Measurements from ENCODE around the gene ZNF428.
"Not testable (repeated sequence)": the region's sequence is repeated elsewhere in the genome, so short reads cannot be mapped to it uniquely, and the experiment has no call there.

The ZNF428 gene, protein sequence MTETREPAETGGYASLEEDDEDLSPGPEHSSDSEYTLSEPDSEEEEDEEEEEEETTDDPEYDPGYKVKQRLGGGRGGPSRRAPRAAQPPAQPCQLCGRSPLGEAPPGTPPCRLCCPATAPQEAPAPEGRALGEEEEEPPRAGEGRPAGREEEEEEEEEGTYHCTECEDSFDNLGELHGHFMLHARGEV

DNA sequence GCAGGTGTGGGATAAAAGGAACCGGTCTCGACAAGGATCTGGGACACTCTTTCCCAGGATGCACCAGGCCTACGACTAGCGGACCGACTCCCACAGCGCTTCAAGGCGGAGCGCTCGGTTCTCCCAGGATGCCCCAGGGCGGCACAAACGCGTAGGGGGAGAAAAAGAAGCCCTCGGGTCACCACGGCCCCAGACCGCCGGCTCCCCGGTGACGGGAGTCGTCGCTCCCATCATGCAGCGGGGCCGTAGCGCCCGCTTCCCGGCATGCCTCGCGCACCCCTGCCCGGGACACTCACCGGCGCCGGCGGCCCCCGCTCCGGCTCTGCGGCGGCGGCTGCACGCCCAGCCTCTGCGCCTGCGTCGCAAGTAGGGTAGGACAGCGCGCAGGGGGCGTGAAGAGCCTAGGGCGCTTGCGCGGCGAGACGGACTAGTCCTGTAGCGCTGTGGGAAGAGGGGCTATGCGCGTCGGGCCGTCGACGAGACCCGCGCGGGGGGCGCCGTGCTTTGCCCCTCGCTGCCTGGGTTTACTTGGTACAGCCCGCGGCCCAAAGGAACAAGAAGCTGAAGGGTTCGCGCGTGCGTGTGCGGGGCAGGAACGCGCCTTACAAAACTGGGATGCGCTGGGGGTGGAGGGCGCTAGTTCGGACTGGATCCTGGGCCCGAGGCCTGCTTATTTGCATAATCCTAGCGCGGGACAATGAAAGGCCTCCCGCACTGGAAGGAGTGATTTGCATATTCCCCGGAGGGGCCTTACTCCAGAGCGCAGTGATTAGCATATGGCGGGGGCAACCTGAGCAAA lies at the start of gene ZNF428:
Gene ZNF428, minus strand, starts transcription at position 368 of the 799 bp plus-strand sequence. CDS start 5,325 bp downstream, outside the sequence.
- DNase-seq: peak; percentile 80

DNA sequence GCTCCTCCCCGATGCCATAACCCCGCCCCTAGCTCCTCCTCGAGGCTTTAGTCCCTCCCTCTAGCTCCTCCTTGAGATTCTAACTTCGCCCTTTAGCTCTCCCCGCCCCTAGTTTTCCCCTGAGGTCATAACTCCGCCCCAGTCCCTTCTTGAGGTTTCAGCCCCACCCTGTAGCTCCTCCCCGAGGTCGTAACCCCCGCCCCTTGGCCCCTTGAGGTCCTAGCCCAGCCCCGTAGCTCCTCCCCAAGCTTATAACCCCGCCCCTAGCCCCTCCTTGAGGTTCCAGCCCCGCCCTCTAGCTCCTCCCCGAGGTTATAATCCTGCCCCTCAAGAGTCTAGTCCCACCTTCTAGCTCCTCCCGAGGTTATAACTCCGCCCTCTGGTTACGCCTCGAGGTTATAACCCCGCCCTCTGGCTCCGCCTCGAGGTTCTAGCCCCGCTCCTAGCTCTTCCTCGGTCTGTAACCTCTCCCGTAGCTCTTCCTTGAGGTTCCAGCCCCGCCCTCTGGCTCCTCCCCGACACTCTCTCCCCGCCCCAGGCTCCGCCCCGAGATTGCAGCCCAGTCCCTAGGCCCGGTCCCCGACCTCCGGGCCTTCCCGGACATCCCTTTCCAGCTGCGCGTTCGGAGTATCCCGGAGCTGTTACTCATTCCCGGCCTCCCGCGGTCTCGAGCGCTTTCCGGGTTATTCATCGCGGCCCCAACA lies 49.1 kb upstream of the ZNF428 start:
- DNase-seq: peak; percentile 98

DNA sequence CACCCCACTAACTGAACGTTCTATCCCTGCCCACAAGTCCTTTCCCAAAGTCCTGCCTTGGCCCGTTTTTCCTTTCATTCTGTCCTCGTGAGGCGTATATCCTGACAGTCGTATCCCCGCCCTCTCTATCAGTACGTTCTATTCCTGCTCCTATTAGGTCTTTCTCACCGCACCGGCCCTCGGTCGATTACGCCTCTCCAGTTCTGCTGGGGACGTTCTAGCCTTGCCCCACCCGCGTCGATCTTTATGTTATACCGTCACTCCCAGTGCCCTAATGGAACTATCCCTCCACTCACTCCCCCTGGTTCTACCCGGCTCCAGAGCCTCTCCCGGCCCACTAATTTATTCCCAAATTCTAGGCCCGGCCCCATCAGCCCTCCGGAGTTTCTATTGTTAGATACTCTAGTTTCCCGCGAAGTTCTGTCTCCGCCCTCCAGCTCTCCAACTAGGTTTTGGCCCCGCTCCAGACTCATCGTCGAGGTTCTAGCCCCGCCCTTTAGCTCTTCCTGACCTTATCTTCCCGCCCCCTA lies 48.5 kb upstream of the ZNF428 start:
- DNase-seq: no peak

DNA sequence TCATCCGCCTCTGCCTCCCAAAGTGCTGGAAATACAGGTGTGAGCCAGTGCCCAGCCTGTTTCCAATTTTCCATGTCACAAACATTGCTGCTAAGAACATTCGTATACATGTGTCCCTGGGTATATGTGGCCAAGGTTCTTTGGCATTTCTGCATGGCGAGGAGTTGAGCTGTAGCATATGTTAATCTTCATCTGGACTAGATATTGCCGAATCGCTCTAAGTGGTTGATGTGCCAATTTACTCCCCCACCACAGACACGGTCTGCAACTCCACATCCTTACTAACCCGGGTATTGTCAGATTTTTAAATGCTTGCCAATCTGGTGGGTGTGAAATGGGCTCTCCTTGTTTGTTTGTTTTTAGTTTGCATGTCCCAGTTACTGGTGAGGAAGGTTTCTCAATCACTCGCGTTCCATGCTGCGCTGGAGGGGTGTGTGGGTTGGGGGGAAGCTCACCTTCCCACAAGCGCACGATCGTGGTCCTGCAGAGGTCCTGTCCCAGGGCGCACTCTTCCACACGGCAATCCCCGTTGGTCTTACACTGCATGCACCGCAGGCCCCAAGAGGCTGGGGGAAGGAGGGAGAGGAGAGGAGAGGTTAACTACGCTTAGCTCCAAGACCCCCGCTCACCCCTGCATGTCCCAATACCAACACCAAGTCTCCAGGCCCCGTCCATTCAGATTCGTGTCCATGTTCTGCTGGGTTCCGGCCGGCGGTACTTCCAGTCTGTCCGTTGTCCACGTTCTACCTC lies 47.9 kb upstream of the ZNF428 start:
- no peak for DNase-seq

DNA sequence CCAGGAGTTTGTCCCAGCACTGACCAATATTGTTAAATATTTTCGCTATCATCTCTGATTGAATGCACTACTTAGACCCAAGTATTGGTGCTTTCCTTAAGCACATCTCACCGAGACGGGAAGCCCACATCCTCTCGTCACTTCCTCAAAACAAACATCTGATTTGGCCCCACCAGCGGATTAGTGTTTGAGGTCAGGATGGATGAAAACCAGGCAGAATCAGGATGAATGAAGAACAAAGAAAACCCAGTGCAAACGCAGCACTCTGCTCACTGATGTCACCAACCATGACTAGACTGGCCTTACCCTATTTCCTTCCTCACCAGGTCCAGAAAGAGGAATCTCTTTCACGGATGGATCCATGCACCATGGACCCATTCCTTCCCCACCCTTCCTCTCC lies 44.6 kb upstream of the ZNF428 start:
- DNase-seq: no peak

DNA sequence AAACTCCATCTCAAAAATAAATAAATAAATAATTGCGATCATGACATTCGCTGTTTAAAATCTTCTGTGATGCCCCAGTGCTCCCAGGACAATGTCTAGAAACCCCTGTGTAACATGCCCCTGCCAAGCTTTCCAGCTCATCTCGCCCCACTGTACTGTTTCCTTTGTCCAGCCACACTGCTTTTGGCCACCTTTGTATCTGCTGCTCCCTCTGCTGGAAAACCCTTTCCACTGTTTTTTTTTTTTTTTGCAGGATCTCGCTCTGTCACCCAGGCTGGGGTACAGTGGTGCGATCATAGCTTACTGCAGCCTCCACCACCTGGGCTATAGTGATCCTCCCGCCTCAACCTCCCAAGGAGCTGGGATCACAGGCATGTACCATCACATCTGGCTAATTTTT lies 43.1 kb upstream of the ZNF428 start:
- no peak for DNase-seq

DNA sequence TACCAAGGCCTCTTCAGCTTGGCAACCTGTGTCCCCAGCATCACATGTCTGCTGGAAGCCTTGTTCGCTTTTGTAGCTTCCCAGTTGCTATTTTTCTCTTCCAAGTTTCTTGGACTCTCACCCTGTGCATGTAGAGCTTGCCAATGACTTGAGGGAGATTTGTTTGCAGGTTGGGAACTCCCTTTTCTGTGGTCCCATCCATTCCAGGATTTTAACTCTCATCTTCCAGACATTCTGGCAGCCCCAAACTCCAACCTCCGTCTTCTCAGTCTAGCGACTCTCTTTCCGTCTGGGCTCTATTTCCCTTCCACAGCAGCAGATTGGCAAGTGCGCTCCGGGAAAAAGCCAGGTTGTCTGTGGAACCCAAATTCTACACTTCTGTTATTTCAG lies 41.5 kb upstream of the ZNF428 start:
- DNase-seq: no peak

DNA sequence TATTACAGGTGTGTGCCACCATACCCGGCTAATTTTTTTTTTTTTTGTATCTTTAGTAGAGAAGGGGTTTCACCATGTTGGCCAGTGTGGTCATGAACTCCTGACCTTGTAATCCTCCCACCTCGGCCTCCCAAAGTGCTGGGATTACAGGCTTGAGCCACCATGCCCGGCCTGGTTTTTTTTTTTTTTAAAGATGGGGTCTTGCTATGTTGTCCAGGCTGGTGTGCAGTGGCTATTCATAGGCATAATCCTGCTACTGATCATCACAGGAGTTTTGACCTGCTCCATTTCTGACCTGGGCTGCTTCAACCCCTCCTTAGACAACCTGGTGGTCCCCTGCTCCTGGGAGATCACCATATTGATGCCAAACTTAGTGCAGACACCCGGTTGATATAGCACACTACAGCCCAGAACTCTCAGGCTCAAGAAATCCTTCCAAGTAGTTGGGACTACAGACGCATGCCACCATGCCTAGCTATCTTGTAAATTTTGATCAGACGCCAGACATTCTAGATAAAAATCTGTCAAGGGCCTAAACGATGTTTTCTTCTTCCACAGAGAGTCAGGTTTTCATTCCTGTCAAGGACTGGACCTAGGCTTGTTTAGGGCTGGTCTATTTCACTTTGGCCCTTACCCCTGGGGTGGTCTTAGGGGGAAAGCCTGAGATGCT lies 41.0 kb upstream of the ZNF428 start:
- DNase-seq: no peak

DNA sequence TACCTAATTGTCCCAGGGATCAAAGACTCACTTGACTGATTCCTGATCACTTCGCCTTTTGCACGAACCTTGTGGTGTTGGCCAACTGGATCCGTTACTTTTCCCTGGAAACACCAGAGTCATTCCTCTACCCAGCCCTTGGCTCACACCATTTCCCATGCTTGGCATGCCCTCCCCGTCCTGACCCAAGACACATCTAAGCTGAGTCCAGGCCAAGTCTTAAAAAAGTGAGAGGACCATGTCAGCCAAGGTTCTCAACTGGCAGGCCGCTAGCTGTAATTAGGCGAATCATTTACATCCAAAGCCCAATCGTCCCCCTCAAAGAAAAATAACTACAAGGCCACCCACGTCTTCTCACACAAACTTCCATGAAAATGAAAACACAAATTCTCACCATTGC lies 39.1 kb upstream of the ZNF428 start:
- DNase-seq: no peak

DNA sequence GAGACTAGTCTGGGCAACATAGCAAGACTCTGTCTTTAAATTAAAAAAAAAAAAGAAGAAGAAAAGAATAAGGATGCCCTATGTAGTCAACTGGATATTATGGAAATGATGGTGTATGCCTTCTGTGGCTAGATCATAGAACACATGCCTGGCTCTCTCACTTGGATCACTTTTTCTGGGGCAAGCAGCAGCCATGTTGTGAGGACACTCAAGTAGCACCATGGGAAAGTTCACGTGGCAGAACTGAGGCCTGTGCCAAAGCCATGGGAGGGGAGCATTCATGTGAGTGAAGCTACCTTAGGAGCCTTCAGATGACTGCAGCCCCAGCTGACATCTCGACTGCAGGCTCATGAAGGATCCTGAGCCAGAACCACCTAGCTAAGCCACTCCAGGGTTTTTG lies 38.6 kb upstream of the ZNF428 start:
- no peak for DNase-seq

DNA sequence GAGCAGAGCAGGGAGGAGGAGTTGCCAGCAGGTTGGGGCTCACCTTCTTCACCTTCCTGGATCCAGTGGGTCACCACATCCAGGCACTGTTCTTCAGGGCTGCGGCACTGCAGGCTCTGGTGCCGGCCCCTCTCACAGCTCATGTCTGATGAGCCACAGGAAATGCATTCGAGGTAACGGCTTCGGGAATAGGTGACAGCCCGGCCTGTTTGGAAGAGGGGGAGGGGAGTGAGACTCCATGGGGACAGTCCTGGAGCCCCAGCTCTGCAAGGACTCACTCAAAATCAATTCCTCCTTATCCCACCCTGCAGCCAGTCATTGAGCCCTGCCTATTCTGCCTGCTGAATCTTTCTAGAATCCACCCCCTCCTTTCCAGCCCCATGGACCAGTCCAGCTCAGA lies 37.0 kb upstream of the ZNF428 start:
- no peak for DNase-seq

DNA sequence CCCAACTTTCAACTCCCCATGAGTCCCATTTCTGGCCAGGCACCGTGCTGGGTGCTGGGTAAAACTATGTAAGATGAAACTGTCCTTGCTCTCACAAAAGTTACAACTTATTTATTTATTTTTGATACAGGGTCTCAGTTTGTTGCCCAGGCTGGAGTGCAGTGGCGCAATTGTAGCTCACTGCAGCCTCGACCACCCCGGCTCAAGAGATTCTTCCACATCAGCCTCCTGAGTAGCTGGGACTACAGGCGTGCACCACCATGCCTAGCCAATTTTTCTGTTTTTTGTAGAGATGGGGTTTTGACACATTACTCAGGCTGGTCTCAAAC lies 33.1 kb upstream of the ZNF428 start:
- DNase-seq: no peak

DNA sequence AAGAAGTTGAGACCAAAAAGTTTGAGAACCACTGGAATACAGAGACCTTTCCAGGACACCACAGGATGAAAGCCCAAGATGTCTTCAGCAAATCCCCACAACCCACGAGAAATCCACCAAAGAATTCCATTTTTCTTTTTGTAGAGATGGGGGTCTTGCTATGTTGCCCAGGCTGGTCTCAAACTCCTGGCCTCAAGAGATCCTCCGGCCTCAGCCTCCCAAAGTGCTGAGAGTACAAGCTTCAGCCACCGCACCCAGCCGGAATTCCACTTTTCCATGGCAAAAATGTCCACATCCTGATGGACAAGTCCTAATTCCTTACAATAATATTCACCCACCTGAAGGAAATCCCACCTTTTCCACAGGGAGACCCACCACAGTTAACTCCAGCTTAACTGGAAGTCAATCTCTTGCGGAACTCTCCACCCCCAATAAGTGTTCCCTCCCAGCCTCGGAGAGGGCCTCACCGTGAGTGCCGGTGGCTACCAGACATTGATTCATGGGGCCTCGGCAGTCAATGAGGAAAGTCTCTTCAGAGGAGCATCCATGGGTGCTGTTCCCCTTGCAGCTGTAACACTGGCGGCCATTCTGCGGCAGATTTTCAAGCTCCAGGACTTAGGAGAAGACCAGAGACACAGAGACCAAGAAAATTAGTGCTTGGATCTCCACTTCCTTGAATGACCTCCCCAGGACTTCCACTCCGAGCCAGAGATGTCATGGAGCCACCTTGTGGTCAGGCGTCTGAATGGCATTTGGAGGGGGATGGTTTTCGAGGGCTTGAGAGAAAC lies 32.5 kb upstream of the ZNF428 start:
- DNase-seq: peak; percentile 8

DNA sequence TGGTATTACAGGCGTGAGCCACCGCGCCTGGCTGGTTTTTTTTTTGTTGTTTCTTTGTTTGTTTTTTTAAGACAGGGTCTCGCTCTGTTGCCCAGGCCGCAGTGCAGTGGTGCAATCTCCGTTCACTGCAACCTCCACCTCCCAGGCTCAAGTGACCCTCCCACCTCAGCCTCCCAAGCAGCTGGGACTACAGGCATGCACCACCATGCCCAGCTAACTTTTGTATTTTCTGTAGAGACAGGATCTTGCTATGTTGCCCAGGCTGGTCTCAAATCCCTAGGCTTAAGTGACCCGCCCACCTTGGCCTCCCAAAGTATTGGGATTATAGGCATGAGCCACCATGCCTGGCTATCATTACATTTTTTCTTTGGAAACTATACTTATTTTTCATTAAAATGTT lies 30.8 kb upstream of the ZNF428 start:
- DNase-seq: not testable (repeated sequence)

DNA sequence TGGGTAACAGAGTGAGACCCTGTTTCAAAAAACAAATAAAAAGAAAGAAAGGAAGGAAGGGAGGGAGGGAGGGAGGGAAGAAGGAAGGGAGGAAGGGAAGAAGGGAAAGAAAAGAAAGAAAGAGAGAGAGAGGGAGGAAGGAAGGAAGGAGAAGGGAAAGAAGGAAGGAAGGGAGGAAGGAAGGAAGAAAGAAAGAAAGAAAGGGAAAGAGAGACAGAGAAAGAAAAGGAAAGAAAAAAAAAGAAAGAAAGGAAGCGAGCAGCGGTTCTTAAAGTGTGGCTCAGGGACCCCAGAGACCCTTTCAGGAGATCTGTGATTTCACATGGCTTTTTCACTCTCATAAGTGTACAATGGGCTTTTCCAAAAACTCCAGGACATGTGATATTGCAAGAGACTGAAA lies 30.1 kb upstream of the ZNF428 start:
- DNase-seq: no peak

DNA sequence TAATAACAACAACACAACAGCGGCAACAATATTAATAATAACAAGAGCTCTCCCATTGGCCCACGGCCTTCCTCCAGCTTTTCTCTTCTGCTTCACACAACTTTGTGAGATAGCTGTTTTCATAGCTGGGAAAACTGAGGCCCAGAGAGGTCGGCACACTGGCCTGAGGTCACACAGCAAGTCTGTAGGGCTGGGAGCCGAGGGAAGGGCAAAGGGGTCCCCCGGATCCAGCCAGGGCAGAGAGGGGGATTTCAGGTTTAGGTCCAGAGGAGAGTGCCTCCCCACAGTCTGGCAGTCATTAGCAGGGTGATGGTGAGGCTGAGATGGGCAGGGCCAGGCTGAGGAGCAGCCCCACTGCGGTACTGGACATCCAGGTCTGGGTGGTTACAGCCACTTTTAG lies 29.2 kb upstream of the ZNF428 start:
- no peak for DNase-seq

DNA sequence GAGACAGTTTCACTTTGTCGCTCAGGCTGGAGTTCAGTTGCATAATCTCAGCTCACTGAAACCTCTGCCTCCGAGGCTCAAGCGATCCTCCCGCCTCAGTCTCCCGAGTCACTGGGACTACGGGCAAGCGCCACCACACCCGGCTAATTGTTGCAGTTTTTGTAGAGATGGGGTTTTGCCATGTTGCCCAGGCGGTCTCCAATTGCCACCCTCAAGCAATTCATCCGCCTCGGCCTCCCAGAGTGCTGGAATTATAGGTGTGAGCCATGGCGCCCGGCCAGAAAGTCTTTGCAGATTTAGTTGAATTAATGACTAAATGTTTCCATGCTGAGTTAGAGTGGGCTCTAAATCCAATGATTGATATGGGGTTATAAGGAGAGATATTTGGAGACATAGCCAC lies 24.8 kb upstream of the ZNF428 start:
- no peak for DNase-seq

DNA sequence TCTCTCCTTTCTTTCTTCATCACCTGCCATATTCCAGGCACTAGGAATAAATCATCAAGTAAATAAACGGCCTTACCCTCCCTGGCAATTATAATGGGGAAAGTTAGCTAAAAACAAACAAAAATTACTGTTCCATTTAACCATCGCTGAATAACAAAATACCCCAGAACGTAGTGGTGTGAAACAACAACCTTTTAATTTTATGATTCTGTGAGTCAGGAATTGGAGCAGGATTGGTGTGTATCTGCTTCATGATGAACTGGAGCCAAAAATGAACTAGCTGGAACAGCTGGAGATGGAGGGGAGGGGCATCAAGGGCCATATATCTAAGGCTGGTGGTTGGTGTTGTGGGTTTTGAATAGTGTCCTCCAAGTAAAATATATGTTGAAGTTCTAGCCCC lies 23.9 kb upstream of the ZNF428 start:
- DNase-seq: no peak

DNA sequence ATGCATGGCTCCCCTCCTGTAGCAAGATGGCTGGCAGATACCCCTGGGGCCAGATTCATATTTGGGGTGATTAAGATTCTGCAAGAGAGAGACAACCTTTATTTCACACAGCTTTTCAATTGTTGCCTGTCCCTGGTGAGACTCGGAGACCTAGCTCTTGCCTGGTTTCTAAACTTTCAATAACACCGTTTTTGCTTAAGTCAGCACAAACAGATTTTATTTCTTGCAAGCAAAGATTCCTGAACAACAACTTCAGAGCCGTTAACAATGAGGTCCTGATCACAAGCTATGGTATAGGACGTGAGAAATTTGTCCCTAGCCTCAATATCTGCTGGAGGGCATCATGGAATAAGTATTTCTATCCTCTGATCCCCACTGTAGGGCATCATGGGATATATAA lies 23.1 kb upstream of the ZNF428 start:
- no peak for DNase-seq

DNA sequence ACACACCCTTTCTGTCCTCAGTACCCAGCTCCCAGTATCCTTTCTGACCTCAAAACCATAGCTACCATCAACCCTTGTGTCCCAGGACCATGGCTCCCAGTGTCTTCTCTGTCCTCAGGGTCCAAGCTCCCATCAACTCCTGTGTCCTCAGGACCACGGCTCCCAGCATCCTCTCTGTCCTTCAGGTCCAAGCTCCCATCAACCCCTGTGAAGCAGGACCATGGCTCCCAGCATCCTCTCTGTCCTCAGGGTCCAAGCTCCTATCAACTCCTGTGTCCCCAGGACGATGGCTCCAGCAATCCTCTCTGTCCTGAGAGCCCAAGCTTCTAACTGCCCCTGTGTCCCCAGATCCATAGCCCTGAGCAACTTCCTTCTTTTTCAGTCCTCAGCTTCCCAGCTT lies 21.9 kb upstream of the ZNF428 start:
- DNase-seq: no peak

DNA sequence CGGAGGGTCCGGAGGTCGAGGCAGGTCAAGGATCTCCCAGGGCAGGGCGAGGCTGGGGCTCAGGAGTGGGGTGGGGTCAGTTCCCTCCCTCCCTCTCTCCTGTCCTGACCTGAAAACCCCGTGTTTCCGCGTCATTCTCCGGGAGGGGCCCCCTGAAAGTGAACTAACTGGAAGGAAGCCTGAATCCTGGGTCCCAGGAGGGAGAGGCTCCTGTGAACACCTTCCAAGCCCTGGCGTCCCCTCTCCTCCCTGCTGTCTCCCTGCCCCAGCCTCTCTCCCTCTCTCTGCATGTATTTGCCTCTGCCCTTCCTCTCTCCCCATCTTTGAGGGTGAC lies 21.0 kb upstream of the ZNF428 start:
- DNase-seq: no peak
